Measurements from ENCODE around the gene CREB3L4.
"Not testable (repeated sequence)": the region's sequence is repeated elsewhere in the genome, so short reads cannot be mapped to it uniquely, and the experiment has no call there.

The CREB3L4 gene

GRCh38 chr1:153960206-153960605 lies 7.5 kb upstream of the CREB3L4 start:
- DNase-seq, result no peak

DNA sequence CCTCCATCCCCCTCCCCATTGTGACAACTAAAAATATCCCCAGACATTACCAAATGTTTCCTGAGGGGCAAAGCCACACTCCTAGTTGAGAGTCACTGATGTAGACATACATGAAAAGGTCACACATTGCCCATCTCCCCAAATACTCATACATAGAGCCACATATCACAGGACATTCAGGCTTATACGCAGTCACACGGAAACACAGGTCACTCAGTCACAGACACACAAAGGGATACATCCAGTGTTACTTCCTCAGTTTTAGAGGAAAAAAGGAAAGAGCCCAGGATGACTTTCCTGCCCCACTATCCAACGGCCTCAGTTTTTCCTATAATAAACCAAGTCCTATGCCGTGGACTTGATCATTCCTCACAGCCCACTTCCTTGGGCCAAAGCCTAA lies 6.3 kb upstream of the CREB3L4 start:
- no peak for DNase-seq

- peak; percentile 49 for DNase-seq
Observed at GRCh38 chr1:153962088-153963029, 5.3 kb upstream of the CREB3L4 start.

GRCh38 chr1:153963030-153963849 lies 4.5 kb upstream of the CREB3L4 start, which contains the start of gene SLC39A1:
Gene SLC39A1 (minus strand): TSS chr1:153963537. CDS start chr1:153962715, 822 bp downstream.
- peak; percentile 98 for DNase-seq

DNA sequence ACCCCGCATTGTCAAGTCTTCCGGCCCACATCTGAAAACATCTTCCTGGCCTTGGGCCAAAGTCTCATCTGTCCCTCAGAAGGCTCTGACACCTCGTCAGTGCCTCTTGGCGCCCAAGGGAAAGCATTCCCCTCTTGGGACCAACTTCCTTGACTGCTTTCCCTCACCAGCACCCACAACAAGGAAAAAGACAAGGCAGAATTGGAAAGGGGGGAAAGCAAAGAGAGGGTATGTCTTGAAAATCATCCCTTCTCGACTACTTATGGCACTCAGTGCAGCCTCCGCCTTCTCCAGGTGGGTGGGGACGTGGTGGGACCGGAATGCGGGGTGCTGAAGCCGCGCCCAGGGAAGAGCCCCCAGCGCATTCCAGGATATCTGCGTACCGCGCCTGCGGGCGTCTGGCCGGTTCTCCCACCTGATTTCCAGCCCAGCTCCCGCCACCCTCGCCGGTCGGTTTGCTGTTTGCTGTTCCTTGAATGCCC lies 3.8 kb upstream of the CREB3L4 start:
- peak; percentile 77 for DNase-seq

GRCh38 chr1:153968000-153968363 lies 280 bp downstream of the CREB3L4 start:
- peak; percentile 80 for DNase-seq

DNA sequence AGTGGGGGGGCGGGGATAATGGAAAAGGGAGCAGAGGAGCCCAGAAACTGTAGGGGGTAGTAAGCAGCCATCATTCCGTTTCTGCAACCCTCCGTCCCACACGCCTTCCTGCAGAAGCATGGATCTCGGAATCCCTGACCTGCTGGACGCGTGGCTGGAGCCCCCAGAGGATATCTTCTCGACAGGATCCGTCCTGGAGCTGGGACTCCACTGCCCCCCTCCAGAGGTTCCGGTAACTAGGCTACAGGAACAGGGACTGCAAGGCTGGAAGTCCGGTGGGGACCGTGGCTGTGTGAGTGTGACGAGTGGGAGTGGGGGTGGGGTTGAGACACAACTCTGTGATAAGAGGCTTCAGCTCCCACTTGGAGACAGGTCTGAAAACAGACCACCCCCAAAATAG lies 706 bp downstream of the CREB3L4 start:
- peak; percentile 54 for DNase-seq

- DNase-seq, result no peak
Observed at GRCh38 chr1:153968972-153969371, 1.3 kb downstream of the CREB3L4 start.

DNA sequence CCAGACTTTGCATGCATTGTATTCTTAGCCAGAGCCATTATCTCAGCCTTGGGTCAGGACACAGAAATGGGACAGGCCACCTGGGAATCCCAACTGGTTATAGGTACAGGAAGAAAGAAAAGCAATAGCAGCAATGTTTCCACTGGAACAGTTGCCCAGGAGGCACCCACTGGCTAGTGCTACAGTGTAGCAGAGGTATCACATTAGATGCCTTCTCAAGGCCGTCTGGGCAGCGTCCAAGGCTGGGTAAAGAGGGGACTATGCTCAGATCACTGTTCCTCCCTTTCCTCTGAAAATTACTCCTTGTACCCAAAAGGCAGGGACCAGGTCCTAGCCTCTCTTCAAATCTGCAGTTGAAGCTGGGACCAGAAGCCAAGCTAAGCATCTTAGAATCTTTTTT lies 2.6 kb downstream of the CREB3L4 start:
- no peak for DNase-seq

GRCh38 chr1:153973071-153973470 lies 5.4 kb downstream of the CREB3L4 start:
- no peak for DNase-seq

DNA sequence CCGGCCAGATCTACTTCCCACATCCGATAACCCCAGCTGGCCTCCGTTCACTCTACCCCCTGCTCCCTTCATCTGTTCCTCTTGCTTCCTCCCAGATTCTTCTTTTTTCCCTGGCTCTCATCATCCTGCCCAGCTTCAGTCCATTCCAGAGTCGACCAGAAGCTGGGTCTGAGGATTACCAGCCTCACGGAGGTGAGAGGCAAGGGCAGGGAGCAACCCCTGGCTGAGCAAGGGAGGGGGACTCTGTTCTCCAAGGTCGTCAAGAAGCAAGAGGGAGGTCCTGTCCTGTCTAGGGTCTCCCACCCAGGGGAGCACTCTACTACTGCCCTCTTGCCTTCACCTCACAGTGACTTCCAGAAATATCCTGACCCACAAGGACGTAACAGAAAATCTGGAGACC lies 5.8 kb downstream of the CREB3L4 start:
- DNase-seq, result no peak

GRCh38 chr1:153976819-153977249 lies 9.1 kb downstream of the CREB3L4 start:
- peak; percentile 50 for DNase-seq

DNA sequence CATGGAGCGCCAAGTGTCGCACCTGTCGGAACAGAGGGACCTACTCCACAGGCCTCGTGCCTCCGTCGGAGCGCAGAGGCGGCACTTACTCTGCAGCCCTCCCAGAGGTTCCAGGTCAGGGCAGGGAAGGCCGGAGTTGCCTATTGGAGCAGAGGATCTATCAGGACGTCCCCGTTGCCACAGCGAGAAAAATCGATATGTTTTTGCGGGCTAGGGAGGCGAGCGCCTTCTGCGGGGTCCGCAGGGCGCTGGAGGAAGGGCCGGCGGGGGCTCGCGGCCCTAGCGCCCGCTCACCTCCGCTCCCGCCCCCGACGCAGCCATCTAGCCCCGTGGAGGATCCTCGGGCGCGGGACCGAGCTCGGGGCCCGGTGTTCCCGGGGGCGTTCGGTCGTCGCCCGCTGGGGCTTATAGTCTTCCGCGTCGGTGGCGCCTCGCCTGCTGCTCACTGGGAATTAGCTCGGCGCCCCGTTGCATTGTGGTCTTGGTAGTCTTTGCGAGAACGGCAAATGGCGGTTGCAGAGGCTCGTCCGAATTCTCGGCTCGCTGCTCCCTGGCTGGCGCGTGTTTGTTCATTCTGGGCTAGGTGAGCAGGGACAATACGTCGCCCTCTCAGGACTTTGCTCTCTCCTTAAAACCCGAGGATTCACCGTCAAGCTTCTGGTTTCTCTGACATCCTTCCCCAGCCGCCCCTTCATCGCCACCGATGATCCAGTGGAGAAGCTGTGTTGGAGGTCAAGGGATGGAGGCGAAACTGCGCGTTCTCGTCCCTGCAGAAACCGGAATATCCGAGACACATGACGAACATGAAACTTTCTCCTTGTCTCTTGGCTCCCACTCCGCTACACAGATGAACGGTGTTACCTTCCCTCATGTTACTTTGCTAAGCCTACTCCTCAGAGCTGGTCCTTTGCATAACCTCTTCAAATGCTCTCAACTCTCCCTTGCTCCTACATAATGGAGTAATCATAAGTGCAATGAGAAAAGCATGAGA lies 9.8 kb downstream of the CREB3L4 start, which contains the start of gene JTB:
Gene JTB, minus strand, starts transcription at position 425 of the 991 bp plus-strand sequence. Its CDS starts 422 bp downstream, at position 3.
- peak; percentile 93 for DNase-seq

DNA sequence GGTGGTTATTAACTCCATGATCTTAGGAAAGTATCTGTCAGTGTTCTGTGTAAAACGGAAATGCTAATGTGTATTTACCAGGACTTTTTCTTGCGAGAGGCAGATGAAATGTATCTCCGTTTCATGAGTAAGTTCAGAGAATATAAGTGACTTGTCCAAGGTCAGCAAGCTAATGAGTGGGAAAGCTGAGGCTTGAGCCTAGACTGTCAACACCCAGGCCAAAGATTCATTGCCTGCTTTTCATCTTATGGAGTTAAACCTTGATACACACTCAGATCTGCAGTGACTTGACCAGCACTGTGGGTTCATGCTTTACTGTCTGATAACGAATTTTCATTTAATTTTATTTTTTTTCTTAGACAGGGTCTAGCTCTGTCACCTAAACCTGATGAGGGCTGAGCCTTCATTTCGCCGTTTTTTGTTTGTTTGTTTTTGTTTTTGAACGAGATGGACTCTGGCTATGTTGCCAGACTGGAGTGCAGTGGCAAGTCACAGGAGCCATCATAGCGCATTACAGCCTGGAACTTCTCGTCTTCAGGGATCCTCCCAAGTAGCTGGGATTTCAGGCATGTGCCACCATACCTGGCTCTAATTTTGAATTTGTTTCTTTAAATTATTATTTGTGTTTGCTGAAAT lies 10.7 kb downstream of the CREB3L4 start:
- no peak for DNase-seq

DNA sequence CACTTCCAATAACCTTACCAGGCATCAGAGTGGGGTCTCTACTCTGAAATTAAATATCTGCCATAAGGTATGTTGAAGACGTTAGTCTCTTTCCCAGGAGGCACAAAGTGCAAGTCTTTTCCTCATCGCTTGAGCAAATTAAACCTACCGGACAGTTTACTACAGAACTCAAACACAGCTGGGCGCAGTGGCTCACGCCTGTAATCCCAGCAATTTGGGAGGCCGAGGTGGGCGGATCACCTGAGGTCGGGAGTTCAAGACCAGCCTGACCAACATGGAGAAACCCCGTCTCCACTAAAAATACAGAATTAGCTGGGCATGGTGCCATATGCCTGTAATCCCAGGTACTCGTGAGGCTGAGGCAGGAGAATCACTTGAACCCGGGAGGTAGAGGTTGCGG lies 11.4 kb downstream of the CREB3L4 start:
- DNase-seq, result not testable (repeated sequence)

DNA sequence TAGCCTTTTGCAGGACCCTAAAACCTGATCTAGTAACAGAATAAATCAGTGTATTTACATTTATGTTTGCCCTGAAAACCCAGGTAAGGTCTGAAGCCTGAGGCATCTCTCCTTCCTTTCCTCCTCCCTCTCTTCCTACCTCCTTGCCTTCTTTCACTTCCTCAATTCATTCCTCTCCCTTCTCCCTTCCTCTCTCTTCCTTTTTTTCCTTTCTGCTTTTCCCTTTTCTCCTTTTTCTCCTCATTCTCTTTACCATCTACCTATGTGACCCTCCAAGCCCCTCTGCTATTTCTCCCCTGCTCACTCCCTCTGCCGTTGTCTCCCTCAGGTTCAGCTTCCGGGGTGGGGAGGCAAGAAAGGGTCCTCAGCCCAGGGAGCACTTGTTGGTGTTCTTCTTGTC lies 14.0 kb downstream of the CREB3L4 start:
- not testable (repeated sequence) for DNase-seq

GRCh38 chr1:153984123-153984894 lies 16.6 kb downstream of the CREB3L4 start:
- DNase-seq, result no peak

DNA sequence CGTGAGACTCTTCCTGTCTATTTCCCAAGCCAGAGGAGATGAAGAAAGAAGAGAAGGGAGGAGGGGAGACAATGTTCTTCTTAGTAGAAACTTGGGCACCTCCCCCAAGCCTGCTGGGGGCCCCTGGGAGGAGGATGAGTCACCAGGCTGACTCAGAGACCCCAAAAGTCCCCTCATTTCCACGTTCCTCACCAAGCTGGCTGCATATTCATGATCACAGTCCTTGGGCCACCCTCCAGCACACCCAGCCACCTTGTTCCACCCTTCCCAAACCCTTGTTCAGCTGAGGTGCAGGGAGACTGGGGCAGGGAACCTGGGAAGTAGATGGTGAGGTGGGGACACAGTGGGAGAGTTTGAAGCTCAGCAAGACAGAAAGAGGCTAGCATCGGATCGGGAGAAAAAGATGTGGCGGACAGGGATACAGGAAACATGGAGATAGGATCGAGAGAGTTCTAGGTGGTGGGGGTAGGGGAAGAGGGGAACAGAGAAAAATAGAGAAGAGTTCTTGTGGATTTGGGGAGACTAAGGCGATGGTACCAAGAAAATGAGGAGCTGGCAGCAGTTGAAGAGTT lies 17.7 kb downstream of the CREB3L4 start:
- DNase-seq, result no peak

- DNase-seq, result peak; percentile 92
Observed at GRCh38 chr1:153985941-153986761, 18.4 kb downstream of the CREB3L4 start, which contains the start of gene RAB13. Gene RAB13 (minus strand): TSS chr1:153986339. CDS start chr1:153986236, 103 bp downstream.
